ENCODE results near the gene DPYSL5. TPM values are rescaled to one million over a fixed set of nuclear protein-coding genes. Genes with fewer than 3 reads are reported as not detected.

DPYSL5 gene
- total RNA-seq, 1 donor from 2014 or later, result not detected

- TF ChIP-seq CTCF (IDR thresholded peaks at IDR 0.05), result no peak
- H3K4me3 Mint-ChIP-seq, result no peak overlapping the region
- no peaks in the 10 kb centered on the region for H3K36me3 Mint-ChIP-seq (ENCODE audit: low read depth)
- intact Hi-C loops (cut with micrococcal nuclease), result no loop called here
- POLR2A ChIA-PET, result interaction anchor here (0.6 kb wide), 1 partner anchor 142 kb away, joined by 3 read pairs; no protein-coding TSS in a partner anchor
- CTCF ChIA-PET, result interaction anchor here (1.3 to 2.4 kb wide), 3 partner anchors 10 to 64 kb away, joined by 4 to 7 read pairs (median 4); no protein-coding TSS in a partner anchor
- peaks cover 4% of the 10 kb centered on the region for H3K9me3 Mint-ChIP-seq
- ATAC-seq (ENCODE audit: low read depth) (no peak), DNase-seq (no peak)
- H3K27ac Mint-ChIP-seq, result no peak overlapping the region
- no peaks in the 10 kb centered on the region for H3K4me1 Mint-ChIP-seq
- H3K27me3 Mint-ChIP-seq, result peaks cover 24% of the 10 kb centered on the region
Measured at GRCh38 chr2:26910176-26910575, 62.2 kb downstream of the DPYSL5 start.

- CTCF ChIA-PET, result no interaction called here
- Mint-ChIP-seq H3K27ac (no peak overlapping the region), H3K4me1 (no peaks in the 10 kb centered on the region), H3K36me3 (ENCODE audit: low read depth) (no peaks in the 10 kb centered on the region), H3K4me3 (no peak overlapping the region), H3K9me3 (peaks cover 4% of the 10 kb centered on the region), H3K27me3 (peaks cover 24% of the 10 kb centered on the region)
- intact Hi-C loops (cut with micrococcal nuclease), result no loop called here
- no peak for TF ChIP-seq CTCF (IDR thresholded peaks at IDR 0.05)
- DNase-seq, result no peak
- ATAC-seq (ENCODE audit: low read depth), result no peak
- POLR2A ChIA-PET, result no interaction called here
Measured at GRCh38 chr2:26911911-26912861, 64.3 kb downstream of the DPYSL5 start.

GRCh38 chr2:26913606-26913998, 65.7 kb downstream of the DPYSL5 start:
- ChIA-PET CTCF (no interaction called here), POLR2A (no interaction called here)
- Mint-ChIP-seq H3K27ac (no peak overlapping the region), H3K36me3 (ENCODE audit: low read depth) (no peaks in the 10 kb centered on the region), H3K4me3 (no peak overlapping the region), H3K9me3 (peaks cover 4% of the 10 kb centered on the region), H3K27me3 (peaks cover 19% of the 10 kb centered on the region), H3K4me1 (no peaks in the 10 kb centered on the region)
- TF ChIP-seq CTCF (IDR thresholded peaks at IDR 0.05), result no peak
- ATAC-seq (ENCODE audit: low read depth), result no peak
- intact Hi-C loops (cut with micrococcal nuclease), result no loop called here
- DNase-seq, result no peak

- intact Hi-C loops (cut with micrococcal nuclease), result no loop called here
- peaks cover 4% of the 10 kb centered on the region for H3K9me3 Mint-ChIP-seq
- DNase-seq, result no peak
- no peak for TF ChIP-seq CTCF (IDR thresholded peaks at IDR 0.05)
- H3K4me1 Mint-ChIP-seq, result no peaks in the 10 kb centered on the region
- ATAC-seq (ENCODE audit: low read depth), result no peak
- POLR2A ChIA-PET, result no interaction called here
- CTCF ChIA-PET, result no interaction called here
- H3K36me3 Mint-ChIP-seq (ENCODE audit: low read depth), result no peaks in the 10 kb centered on the region
- no peak overlapping the region for H3K27ac Mint-ChIP-seq
- H3K27me3 Mint-ChIP-seq, result peaks cover 19% of the 10 kb centered on the region
- H3K4me3 Mint-ChIP-seq, result no peak overlapping the region
Measured at GRCh38 chr2:26913999-26914658, 66.2 kb downstream of the DPYSL5 start.

GRCh38 chr2:26914659-26915310, 66.9 kb downstream of the DPYSL5 start:
- H3K9me3 Mint-ChIP-seq, result peaks cover 4% of the 10 kb centered on the region
- no peaks in the 10 kb centered on the region for H3K36me3 Mint-ChIP-seq (ENCODE audit: low read depth)
- H3K27me3 Mint-ChIP-seq, result peaks cover 18% of the 10 kb centered on the region
- ChIA-PET POLR2A (no interaction called here), CTCF (no interaction called here)
- DNase-seq (no peak), ATAC-seq (ENCODE audit: low read depth) (no peak)
- intact Hi-C loops (cut with micrococcal nuclease), result no loop called here
- TF ChIP-seq CTCF (IDR thresholded peaks at IDR 0.05), result no peak
- H3K27ac Mint-ChIP-seq, result no peak overlapping the region
- no peak overlapping the region for H3K4me3 Mint-ChIP-seq
- H3K4me1 Mint-ChIP-seq, result no peaks in the 10 kb centered on the region
